Measurements from ENCODE around the gene ZNF134. TPM values are rescaled to one million over a fixed set of nuclear protein-coding genes. Genes with fewer than 3 reads are reported as not detected.

Gene ZNF134
- total RNA-seq, 1 donor from 2014 or later: 32.3 TPM

DNA sequence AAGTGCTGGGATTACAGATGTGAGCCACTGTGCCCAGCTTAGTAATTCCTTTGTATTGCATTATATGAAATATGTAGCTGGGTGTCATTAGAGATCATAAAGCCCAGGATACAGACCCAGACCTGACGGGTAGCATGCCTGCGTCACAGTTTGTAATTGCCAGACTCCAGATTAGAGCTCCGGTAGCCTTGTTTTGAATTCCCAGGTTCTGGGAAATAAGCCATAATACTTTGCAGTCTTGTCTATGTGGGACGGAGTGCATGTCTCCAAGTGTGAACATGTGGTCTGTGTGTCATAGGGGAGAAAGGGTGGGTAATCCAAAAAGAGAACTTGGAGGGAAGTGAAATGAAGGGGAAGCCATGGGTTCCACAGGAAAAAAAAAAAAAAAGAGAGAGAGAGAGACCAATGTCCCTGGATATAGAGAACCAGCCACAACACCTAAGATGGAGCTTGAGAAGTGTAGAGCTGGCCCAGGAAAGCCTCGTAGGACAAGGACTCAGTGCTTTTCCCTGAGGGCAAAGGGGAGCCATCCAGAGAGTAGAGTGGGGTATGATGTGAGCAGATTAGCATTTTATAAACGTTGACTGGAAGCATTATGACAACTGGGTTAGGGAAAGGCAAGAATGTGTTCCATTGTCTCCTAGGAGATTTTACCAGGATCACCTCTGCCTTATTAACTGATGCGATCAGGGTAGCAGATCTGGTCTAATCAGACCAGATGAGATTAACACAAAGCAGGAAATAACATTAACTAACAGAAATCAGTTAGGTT, 57.3 kb downstream of the ZNF134 start:
- Histone ChIP-seq H4K20me1 (ENCODE audit: insufficient read depth, low read length) (no peaks in the 10 kb centered on the region), H3K4me1 (ENCODE audit: insufficient read depth, low read length) (no peaks in the 10 kb centered on the region), H3K27me3 (ENCODE audit: insufficient read depth, low read length) (no peaks in the 10 kb centered on the region), H3K9me3 (ENCODE audit: insufficient read depth, low read depth, low read length) (no peaks in the 10 kb centered on the region), H3K27ac (ENCODE audit: low read depth, low read length) (no peak overlapping the region), H3K79me2 (ENCODE audit: insufficient read depth, low read length) (no peaks in the 10 kb centered on the region), H2AFZ (ENCODE audit: low read depth, low read length) (no peak overlapping the region), H3K4me3 (ENCODE audit: insufficient read depth, low read depth, low read length) (no peak overlapping the region), H3K4me2 (ENCODE audit: low read length) (no peak overlapping the region), H3K9ac (ENCODE audit: low read length) (no peak overlapping the region), H3K36me3 (ENCODE audit: insufficient read depth, low read length) (no peaks in the 10 kb centered on the region)
- H3K4me1 Mint-ChIP-seq (ENCODE audit: low read depth, unreplicated experiment): no peaks in the 10 kb centered on the region
- FAIRE-seq: no peak
- H3K27me3 Mint-ChIP-seq (ENCODE audit: low read depth, unreplicated experiment): peaks cover 27% of the 10 kb centered on the region
- H3K9me3 Mint-ChIP-seq (ENCODE audit: unreplicated experiment): no peaks in the 10 kb centered on the region
- no peaks in the 10 kb centered on the region for H3K36me3 Mint-ChIP-seq (ENCODE audit: low read depth, unreplicated experiment)
- peak overlapping the region; percentile 34 for H3K27ac Mint-ChIP-seq (ENCODE audit: unreplicated experiment)
- TF ChIP-seq, protein P1, sequence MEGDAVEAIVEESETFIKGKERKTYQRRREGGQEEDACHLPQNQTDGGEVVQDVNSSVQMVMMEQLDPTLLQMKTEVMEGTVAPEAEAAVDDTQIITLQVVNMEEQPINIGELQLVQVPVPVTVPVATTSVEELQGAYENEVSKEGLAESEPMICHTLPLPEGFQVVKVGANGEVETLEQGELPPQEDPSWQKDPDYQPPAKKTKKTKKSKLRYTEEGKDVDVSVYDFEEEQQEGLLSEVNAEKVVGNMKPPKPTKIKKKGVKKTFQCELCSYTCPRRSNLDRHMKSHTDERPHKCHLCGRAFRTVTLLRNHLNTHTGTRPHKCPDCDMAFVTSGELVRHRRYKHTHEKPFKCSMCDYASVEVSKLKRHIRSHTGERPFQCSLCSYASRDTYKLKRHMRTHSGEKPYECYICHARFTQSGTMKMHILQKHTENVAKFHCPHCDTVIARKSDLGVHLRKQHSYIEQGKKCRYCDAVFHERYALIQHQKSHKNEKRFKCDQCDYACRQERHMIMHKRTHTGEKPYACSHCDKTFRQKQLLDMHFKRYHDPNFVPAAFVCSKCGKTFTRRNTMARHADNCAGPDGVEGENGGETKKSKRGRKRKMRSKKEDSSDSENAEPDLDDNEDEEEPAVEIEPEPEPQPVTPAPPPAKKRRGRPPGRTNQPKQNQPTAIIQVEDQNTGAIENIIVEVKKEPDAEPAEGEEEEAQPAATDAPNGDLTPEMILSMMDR (IDR thresholded peaks at IDR 0.05; ENCODE audit: insufficient read depth, low read depth, low read length): no peak
- TF ChIP-seq EZH2 (IDR thresholded peaks at IDR 0.05; ENCODE audit: insufficient read depth, low read length): no peak
- DNase-seq (ENCODE audit: low read depth): no peak
- H3K4me3 Mint-ChIP-seq (ENCODE audit: unreplicated experiment): no peak overlapping the region

GRCh38 chr19:57672466-57672865, 58.4 kb downstream of the ZNF134 start:
- TF ChIP-seq EZH2 (IDR thresholded peaks at IDR 0.05; ENCODE audit: insufficient read depth, low read length): no peak
- TF ChIP-seq, protein P1 (IDR thresholded peaks at IDR 0.05; ENCODE audit: insufficient read depth, low read depth, low read length): no peak
- Histone ChIP-seq H3K36me3 (ENCODE audit: insufficient read depth, low read length) (no peaks in the 10 kb centered on the region), H3K4me1 (ENCODE audit: insufficient read depth, low read length) (no peaks in the 10 kb centered on the region), H3K9me3 (ENCODE audit: insufficient read depth, low read depth, low read length) (no peaks in the 10 kb centered on the region), H2AFZ (ENCODE audit: low read depth, low read length) (no peak overlapping the region), H4K20me1 (ENCODE audit: insufficient read depth, low read length) (no peaks in the 10 kb centered on the region), H3K27me3 (ENCODE audit: insufficient read depth, low read length) (no peaks in the 10 kb centered on the region), H3K9ac (ENCODE audit: low read length) (no peak overlapping the region), H3K27ac (ENCODE audit: low read depth, low read length) (no peak overlapping the region), H3K4me3 (ENCODE audit: insufficient read depth, low read depth, low read length) (no peak overlapping the region), H3K4me2 (ENCODE audit: low read length) (no peak overlapping the region), H3K79me2 (ENCODE audit: insufficient read depth, low read length) (no peaks in the 10 kb centered on the region)
- H3K27ac Mint-ChIP-seq (ENCODE audit: unreplicated experiment): no peak overlapping the region
- FAIRE-seq: no peak
- no peaks in the 10 kb centered on the region for H3K9me3 Mint-ChIP-seq (ENCODE audit: unreplicated experiment)
- no peak overlapping the region for H3K4me3 Mint-ChIP-seq (ENCODE audit: unreplicated experiment)
- no peak for DNase-seq (ENCODE audit: low read depth)
- no peaks in the 10 kb centered on the region for H3K4me1 Mint-ChIP-seq (ENCODE audit: low read depth, unreplicated experiment)
- H3K27me3 Mint-ChIP-seq (ENCODE audit: low read depth, unreplicated experiment): peaks cover 33% of the 10 kb centered on the region
- no peaks in the 10 kb centered on the region for H3K36me3 Mint-ChIP-seq (ENCODE audit: low read depth, unreplicated experiment)

Other genes starting within 250 kb of the ZNF134 start
- gene ZNF548, start 224.4 kb upstream of the ZNF134 start, total RNA-seq: 16.6 and 16.7 TPM in 2 replicates
- 7.7 and 11.6 TPM in 2 replicates for gene ZNF17, start 203.1 kb upstream of the ZNF134 start, total RNA-seq
- 14.1 and 16.2 TPM in 2 replicates for gene ZNF749, start 178.9 kb upstream of the ZNF134 start, total RNA-seq
- 1.5 and 1.7 TPM in 2 replicates for gene VN1R1, start 157.1 kb upstream of the ZNF134 start, total RNA-seq
- gene ZNF772, start 136.7 kb upstream of the ZNF134 start, total RNA-seq: 13.8 and 14.5 TPM in 2 replicates
- 13.1 and 14.1 TPM in 2 replicates for gene ZNF419, start 126.5 kb upstream of the ZNF134 start, total RNA-seq
- 11.4 and 13.3 TPM in 2 replicates for gene ZNF773, start 114.3 kb upstream of the ZNF134 start, total RNA-seq
- 6.7 and 7.3 TPM in 2 replicates for gene ZNF549, start 86.9 kb upstream of the ZNF134 start, total RNA-seq
- gene ZNF550, start 54.4 kb upstream of the ZNF134 start, total RNA-seq: 13.4 and 13.5 TPM in 2 replicates
- 9.3 and 9.7 TPM in 2 replicates for gene ZNF416, start 35.3 kb upstream of the ZNF134 start, total RNA-seq
- gene ZIK1, start 30.1 kb upstream of the ZNF134 start, total RNA-seq: 8.7 and 8.9 TPM in 2 replicates
- gene ZNF530, start 14.4 kb upstream of the ZNF134 start, total RNA-seq: 3.5 and 4.7 TPM in 2 replicates
- gene ZNF211, start 18.9 kb downstream of the ZNF134 start, total RNA-seq: 18.2 and 21.9 TPM in 2 replicates
- 0.43 and 1.2 TPM in 2 replicates for gene ZSCAN4, start 54.7 kb downstream of the ZNF134 start, total RNA-seq
- gene ZNF551, start 67.7 kb downstream of the ZNF134 start, total RNA-seq: 6.1 and 6.5 TPM in 2 replicates
- gene ZNF154, start 95.0 kb downstream of the ZNF134 start, total RNA-seq: 12.7 and 13.1 TPM in 2 replicates
- gene ZNF671, start 113.4 kb downstream of the ZNF134 start, total RNA-seq: 8.0 and 8.2 TPM in 2 replicates
- 17.4 and 17.5 TPM in 2 replicates for gene ZNF776, start 132.6 kb downstream of the ZNF134 start, total RNA-seq
- 8.8 and 11.5 TPM in 2 replicates for gene ZNF586, start 155.4 kb downstream of the ZNF134 start, total RNA-seq
- 7.2 and 9.6 TPM in 2 replicates for gene ZNF552, start 200.7 kb downstream of the ZNF134 start, total RNA-seq
- gene ZNF587B, start 216.1 kb downstream of the ZNF134 start, total RNA-seq: 15.2 and 17.9 TPM in 2 replicates
- 36.7 and 37.4 TPM in 2 replicates for gene ZNF587, start 235.6 kb downstream of the ZNF134 start, total RNA-seq